GM04504 (cell line): ENCODE measurements around the gene OCLN.
A peak's percentile ranks its signal among the peaks of the same experiment; 100 is the strongest.
"Not testable (repeated sequence)": the region's sequence is repeated elsewhere in the genome, so short reads cannot be mapped to it uniquely, and the experiment has no call there.

ENCODE experiments used
- DNase-seq: peaks from one replicate; pipeline ENCODE4 v3.0.0-alpha.2; 2012; ENCODE audit warnings: low read depth

The OCLN gene

GRCh38 chr5:69491838-69492390, 676 bp upstream of the OCLN start:
- no peak for DNase-seq

GRCh38 chr5:69492923-69493395, 369 bp downstream of the OCLN start:
- no peak for DNase-seq

- DNase-seq = no peak
Observed at GRCh38 chr5:69493396-69494133, 975 bp downstream of the OCLN start.

GRCh38 chr5:69494452-69494851, 1.9 kb downstream of the OCLN start:
- no peak for DNase-seq

GRCh38 chr5:69497006-69497520, 4.5 kb downstream of the OCLN start:
- no peak for DNase-seq

GRCh38 chr5:69498384-69498783, 5.8 kb downstream of the OCLN start:
- DNase-seq = no peak

GRCh38 chr5:69502367-69502766, 9.8 kb downstream of the OCLN start:
- DNase-seq = no peak

GRCh38 chr5:69502767-69503488, 10.3 kb downstream of the OCLN start:
- peak; percentile 40 for DNase-seq

- no peak for DNase-seq
Observed at GRCh38 chr5:69504036-69504435, 11.4 kb downstream of the OCLN start.

GRCh38 chr5:69505306-69505705, 12.7 kb downstream of the OCLN start:
- DNase-seq = no peak

- DNase-seq = no peak
Observed at GRCh38 chr5:69509212-69509611, 16.6 kb downstream of the OCLN start.

GRCh38 chr5:69510694-69511093, 18.1 kb downstream of the OCLN start:
- DNase-seq = no peak

GRCh38 chr5:69512740-69513260, 20.2 kb downstream of the OCLN start:
- peak; percentile 32 for DNase-seq

GRCh38 chr5:69515570-69515969, 23.0 kb downstream of the OCLN start:
- DNase-seq = not testable (repeated sequence)

GRCh38 chr5:69516769-69517168, 24.2 kb downstream of the OCLN start:
- no peak for DNase-seq

GRCh38 chr5:69517763-69518212, 25.2 kb downstream of the OCLN start:
- no peak for DNase-seq

GRCh38 chr5:69519285-69519684, 26.7 kb downstream of the OCLN start:
- no peak for DNase-seq

- DNase-seq = no peak
Observed at GRCh38 chr5:69522035-69522434, 29.4 kb downstream of the OCLN start.

GRCh38 chr5:69525490-69525889, 32.9 kb downstream of the OCLN start:
- no peak for DNase-seq

GRCh38 chr5:69526660-69527059, 34.1 kb downstream of the OCLN start:
- DNase-seq = no peak

GRCh38 chr5:69527128-69527770, 34.7 kb downstream of the OCLN start:
- DNase-seq = no peak

GRCh38 chr5:69528035-69528434, 35.4 kb downstream of the OCLN start:
- no peak for DNase-seq
